Measurements from ENCODE around the gene COPS8.

The COPS8 gene

GRCh38 chr2:237116431-237116830 lies 30.7 kb downstream of the COPS8 start (continued):
- TF ChIP-seq CTCF (tag by site-specific recombination; IDR thresholded peaks at IDR 0.05) (no peak), ZNF223 (tag by site-specific recombination; IDR thresholded peaks at IDR 0.05) (no peak)

- Histone ChIP-seq H3K36me3 (ENCODE audit: control insufficient read depth in 2 of 2, insufficient read depth in 1 of 2, low read length in 2 of 2) (no peaks in the 10 kb centered on the region), H3K4me1 (ENCODE audit: control insufficient read depth, insufficient read depth, low read length) (no peaks in the 10 kb centered on the region), H3K27ac (ENCODE audit: extremely low read depth, low read depth, low read length) (no peak overlapping the region), H3K4me3 (ENCODE audit: low read depth, low read length) (no peak overlapping the region), H3K9me3 (ENCODE audit: control insufficient read depth, insufficient read depth, low read depth, low read length) (no peaks in the 10 kb centered on the region)
- POLR2A ChIA-PET: no interaction called here
- TF ChIP-seq SCRT1 (tag by site-specific recombination; IDR thresholded peaks at IDR 0.05; ENCODE audit: borderline replicate concordance): no peak
- no peak for TF ChIP-seq ZNF571 (tag by site-specific recombination; IDR thresholded peaks at IDR 0.05)
- TF ChIP-seq PRDM2 (tag by site-specific recombination; IDR thresholded peaks at IDR 0.05; ENCODE audit: borderline replicate concordance): no peak
- TF ChIP-seq YY2 (tag by site-specific recombination; IDR thresholded peaks at IDR 0.05): no peak
- TF ChIP-seq ZNF791 (tag by site-specific recombination; IDR thresholded peaks at IDR 0.05): no peak
- no peak for TF ChIP-seq ZNF140 (tag by site-specific recombination; IDR thresholded peaks at IDR 0.05)
- no peak for TF ChIP-seq ZNF350 (tag by site-specific recombination; IDR thresholded peaks at IDR 0.05)
- no peak for TF ChIP-seq PATZ1 (tag by site-specific recombination; IDR thresholded peaks at IDR 0.05)
- TF ChIP-seq ZNF549 (tag by site-specific recombination; IDR thresholded peaks at IDR 0.05): no peak
- TF ChIP-seq ZNF645 (tag by site-specific recombination; IDR thresholded peaks at IDR 0.05): no peak
- no peak for TF ChIP-seq ZNF211 (tag by site-specific recombination; IDR thresholded peaks at IDR 0.05; ENCODE audit: low read depth)
- no peak for TF ChIP-seq ZNF157 (tag by site-specific recombination; IDR thresholded peaks at IDR 0.05)
- no peak for TF ChIP-seq ZNF248 (tag by site-specific recombination; IDR thresholded peaks at IDR 0.05)
- TF ChIP-seq ZNF514 (tag by site-specific recombination; IDR thresholded peaks at IDR 0.05): no peak
- no peak for TF ChIP-seq ZNF302 (tag by site-specific recombination; IDR thresholded peaks at IDR 0.05; ENCODE audit: low read depth)
- no peak for TF ChIP-seq FEZF1 (tag by site-specific recombination; IDR thresholded peaks at IDR 0.05)
- CTCF ChIA-PET: interaction anchor here (0.7 to 2.5 kb wide), 4 partner anchors 303 to 751 kb away, joined by 3 to 6 read pairs (median 3); no protein-coding TSS in a partner anchor
Measured at GRCh38 chr2:237118025-237118424, 32.3 kb downstream of the COPS8 start.
